ENCODE data around the gene L3MBTL2.

The L3MBTL2 gene

DNA sequence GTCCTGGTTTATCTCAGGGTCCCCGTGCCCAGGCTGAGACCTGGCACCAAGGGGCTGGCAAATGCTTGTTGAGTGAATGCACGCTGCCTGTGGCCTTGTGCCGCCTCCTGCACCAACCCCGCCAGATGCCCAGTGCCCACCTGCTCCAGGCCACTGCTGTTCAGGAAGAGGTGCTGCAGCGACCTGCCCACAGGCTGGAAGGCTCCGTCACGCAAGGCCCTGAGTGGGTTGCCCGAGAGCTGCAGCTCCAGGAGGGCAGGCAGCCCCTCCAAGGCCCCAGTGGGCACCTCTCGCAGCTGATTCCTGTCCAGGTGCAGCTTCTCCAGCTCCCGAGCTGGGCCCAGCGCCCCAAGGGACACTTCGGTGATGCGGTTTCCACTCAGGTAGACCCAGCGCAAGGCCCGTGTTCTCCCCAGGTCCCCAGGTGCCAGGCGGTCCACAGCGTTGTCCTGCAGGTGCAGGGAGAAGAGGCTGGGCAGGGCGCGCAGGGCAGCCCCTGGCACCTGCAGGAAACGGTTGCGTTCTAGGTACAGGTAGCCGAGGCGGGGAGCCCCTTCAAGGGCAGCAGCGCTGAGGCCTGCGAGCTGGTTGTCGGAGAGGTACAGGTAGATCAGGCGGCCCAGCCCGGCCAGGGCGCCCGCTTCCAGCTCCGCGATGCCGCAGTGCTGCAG is 32.1 kb downstream of the L3MBTL2 start:
- Histone ChIP-seq H3K79me2 (ENCODE audit: insufficient read depth, low read length) (no peaks in the 10 kb centered on the region), H3K9me3 (ENCODE audit: insufficient read depth, low read length) (no peaks in the 10 kb centered on the region), H3K4me3 (ENCODE audit: insufficient read depth, low read length, poor library complexity, severe bottlenecking) (no peak overlapping the region), H4K20me1 (ENCODE audit: low read depth, low read length) (no peaks in the 10 kb centered on the region), H2AFZ (ENCODE audit: low read depth, low read length, severe bottlenecking) (peak overlapping the region; percentile 32), H3K4me2 (ENCODE audit: low read depth, low read length, poor library complexity, severe bottlenecking) (peak overlapping the region; percentile 52), H3K27me3 (ENCODE audit: low read length) (no peaks in the 10 kb centered on the region), H3K36me3 (ENCODE audit: low read length) (no peaks in the 10 kb centered on the region), H3K27ac (ENCODE audit: low read depth, low read length) (no peak overlapping the region), H3K9ac (ENCODE audit: low read length) (peak overlapping the region; percentile 36; the same call in 1 of the 2 replicates), H3F3A (ENCODE audit: insufficient read depth) (no peaks in the 10 kb centered on the region; the same call in 1 of the 2 replicates), H3K9me2 (replicated peaks; ENCODE audit: insufficient read depth, low read length) (no peaks in the 10 kb centered on the region)
- TF ChIP-seq EZH2phosphoT487 (conservative IDR thresholded peaks at IDR 0.05; ENCODE audit: low read length): no peak
- TF ChIP-seq, protein P1, sequence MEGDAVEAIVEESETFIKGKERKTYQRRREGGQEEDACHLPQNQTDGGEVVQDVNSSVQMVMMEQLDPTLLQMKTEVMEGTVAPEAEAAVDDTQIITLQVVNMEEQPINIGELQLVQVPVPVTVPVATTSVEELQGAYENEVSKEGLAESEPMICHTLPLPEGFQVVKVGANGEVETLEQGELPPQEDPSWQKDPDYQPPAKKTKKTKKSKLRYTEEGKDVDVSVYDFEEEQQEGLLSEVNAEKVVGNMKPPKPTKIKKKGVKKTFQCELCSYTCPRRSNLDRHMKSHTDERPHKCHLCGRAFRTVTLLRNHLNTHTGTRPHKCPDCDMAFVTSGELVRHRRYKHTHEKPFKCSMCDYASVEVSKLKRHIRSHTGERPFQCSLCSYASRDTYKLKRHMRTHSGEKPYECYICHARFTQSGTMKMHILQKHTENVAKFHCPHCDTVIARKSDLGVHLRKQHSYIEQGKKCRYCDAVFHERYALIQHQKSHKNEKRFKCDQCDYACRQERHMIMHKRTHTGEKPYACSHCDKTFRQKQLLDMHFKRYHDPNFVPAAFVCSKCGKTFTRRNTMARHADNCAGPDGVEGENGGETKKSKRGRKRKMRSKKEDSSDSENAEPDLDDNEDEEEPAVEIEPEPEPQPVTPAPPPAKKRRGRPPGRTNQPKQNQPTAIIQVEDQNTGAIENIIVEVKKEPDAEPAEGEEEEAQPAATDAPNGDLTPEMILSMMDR (IDR thresholded peaks at IDR 0.05; ENCODE audit: insufficient read depth, low read length, poor library complexity, severe bottlenecking): no peak

DNA sequence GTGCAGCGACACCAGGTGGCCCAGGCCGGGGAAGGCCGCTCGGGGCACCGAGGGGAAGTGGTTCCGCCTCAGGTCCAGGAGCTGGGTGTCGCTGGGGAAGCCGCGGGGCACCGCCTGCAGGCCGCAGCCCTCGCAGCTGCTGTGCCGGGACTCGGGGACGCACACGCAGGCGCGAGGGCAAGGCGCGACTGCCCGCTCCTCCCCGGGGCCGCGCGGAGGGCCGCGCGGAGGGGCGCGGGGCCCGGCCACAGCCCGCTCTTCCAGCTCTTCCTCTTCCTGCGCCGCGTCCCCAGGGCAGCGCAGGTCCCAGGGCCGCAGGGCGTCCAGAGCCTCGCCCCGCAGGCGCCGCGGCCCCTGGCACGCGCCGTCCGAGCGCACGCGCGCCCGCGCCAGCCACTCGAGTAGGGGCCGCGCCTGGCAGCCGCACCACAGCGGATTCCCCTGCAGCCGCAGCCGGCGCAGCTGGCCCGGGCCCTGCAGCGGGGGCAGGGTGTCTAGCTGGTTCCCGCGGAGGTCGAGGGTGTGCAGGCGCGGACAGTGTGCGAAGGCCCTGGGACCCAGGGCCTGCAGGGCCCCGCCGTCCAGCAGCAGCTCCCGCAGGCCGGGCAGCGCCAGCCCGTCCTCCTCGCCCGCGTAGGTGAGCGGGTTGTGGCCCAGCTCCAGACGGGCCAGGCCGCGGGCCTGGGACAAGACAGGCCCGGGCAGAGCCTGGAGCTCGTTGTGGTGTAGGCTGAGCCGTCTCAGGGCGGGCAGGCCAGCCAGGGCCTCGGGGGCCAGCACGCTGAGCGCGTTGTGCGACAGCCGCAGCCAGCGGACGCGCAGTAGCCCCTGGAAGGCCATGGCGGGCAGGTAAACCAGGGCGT is 32.8 kb downstream of the L3MBTL2 start:
- Histone ChIP-seq H3K9me2 (replicated peaks; ENCODE audit: insufficient read depth, low read length) (no peaks in the 10 kb centered on the region), H3K27ac (ENCODE audit: low read depth, low read length) (no peak overlapping the region), H3K79me2 (ENCODE audit: insufficient read depth, low read length) (no peaks in the 10 kb centered on the region), H3K27me3 (ENCODE audit: low read length) (no peaks in the 10 kb centered on the region), H3F3A (ENCODE audit: insufficient read depth) (no peaks in the 10 kb centered on the region; the same call in 1 of the 2 replicates), H3K4me3 (ENCODE audit: insufficient read depth, low read length, poor library complexity, severe bottlenecking) (peak overlapping the region; percentile 34), H2AFZ (ENCODE audit: low read depth, low read length, severe bottlenecking) (peak overlapping the region; percentile 32), H3K9me3 (ENCODE audit: insufficient read depth, low read length) (no peaks in the 10 kb centered on the region), H3K36me3 (ENCODE audit: low read length) (no peaks in the 10 kb centered on the region), H4K20me1 (ENCODE audit: low read depth, low read length) (no peaks in the 10 kb centered on the region), H3K4me2 (ENCODE audit: low read depth, low read length, poor library complexity, severe bottlenecking) (peak overlapping the region; percentile 52), H3K9ac (ENCODE audit: low read length) (peak overlapping the region; percentile 36; the same call in 1 of the 2 replicates)
- TF ChIP-seq, protein P1 (IDR thresholded peaks at IDR 0.05; ENCODE audit: insufficient read depth, low read length, poor library complexity, severe bottlenecking): peak; percentile 54
- TF ChIP-seq EZH2phosphoT487 (conservative IDR thresholded peaks at IDR 0.05; ENCODE audit: low read length): no peak

DNA sequence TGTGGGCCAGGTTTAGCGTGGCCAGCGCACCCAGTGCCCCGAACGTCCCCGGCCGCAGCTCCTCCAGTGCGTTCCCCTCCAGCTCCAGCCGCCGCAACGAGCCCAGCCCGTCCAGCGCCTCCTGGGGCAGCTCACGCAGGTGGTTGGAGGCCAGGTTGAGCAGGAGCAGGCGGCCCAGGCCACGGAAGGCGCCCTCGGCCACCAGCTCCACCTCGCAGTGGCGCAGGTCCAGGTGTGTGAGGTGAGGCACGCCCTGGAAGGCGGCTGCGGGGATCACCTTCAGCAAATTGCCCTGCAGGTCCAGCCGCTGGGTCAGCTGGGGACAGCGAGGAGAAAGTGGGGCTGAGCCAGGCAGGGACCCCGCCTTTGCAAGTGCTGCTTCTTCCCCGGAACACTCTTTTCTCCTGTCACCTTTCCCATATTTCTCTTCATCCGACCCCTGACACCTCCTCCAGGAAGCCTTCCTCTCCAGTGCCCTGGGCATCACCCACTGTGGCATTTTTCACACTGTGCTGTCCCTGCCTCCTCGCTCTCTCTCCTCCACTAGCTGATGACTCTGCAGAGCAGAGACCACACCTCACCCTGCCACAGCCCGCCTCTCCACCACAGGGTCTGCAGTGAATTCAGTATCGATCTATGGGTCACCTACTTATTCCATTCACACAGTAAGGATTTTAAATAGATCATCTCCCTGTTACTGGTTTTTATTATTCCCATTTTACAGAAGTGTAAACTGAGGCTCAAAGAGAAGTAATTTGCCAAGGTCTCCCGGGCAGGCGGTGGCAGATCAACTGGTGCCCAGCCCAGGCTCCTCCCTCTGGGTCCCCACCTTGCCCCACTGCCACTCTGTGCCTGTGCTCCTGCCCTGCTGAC is 33.7 kb downstream of the L3MBTL2 start:
- Histone ChIP-seq H2AFZ (ENCODE audit: low read depth, low read length, severe bottlenecking) (no peak overlapping the region), H3K9me3 (ENCODE audit: insufficient read depth, low read length) (no peaks in the 10 kb centered on the region), H3F3A (ENCODE audit: insufficient read depth) (peaks cover 7% of the 10 kb centered on the region), H3K4me3 (ENCODE audit: insufficient read depth, low read length, poor library complexity, severe bottlenecking) (no peak overlapping the region), H4K20me1 (ENCODE audit: low read depth, low read length) (no peaks in the 10 kb centered on the region), H3K4me2 (ENCODE audit: low read depth, low read length, poor library complexity, severe bottlenecking) (no peak overlapping the region), H3K9ac (ENCODE audit: low read length) (no peak overlapping the region), H3K36me3 (ENCODE audit: low read length) (no peaks in the 10 kb centered on the region), H3K9me2 (replicated peaks; ENCODE audit: insufficient read depth, low read length) (no peaks in the 10 kb centered on the region), H3K79me2 (ENCODE audit: insufficient read depth, low read length) (no peaks in the 10 kb centered on the region), H3K27ac (ENCODE audit: low read depth, low read length) (no peak overlapping the region), H3K27me3 (ENCODE audit: low read length) (no peaks in the 10 kb centered on the region)
- TF ChIP-seq, protein P1 (IDR thresholded peaks at IDR 0.05; ENCODE audit: insufficient read depth, low read length, poor library complexity, severe bottlenecking): no peak
- no peak for TF ChIP-seq EZH2phosphoT487 (conservative IDR thresholded peaks at IDR 0.05; ENCODE audit: low read length)
